Hepatocyte (in vitro differentiated cells): ENCODE results near the gene SLC7A10. TPM values are rescaled to one million over a fixed set of nuclear protein-coding genes. Genes with fewer than 3 reads are reported as not detected.

Experiments used
- DNase-seq: peaks from one replicate; pipeline ENCODE4 v3.0.0-alpha.2; 2016; ENCODE audit warnings: low spot score
- H2AFZ ChIP-seq: fragments of 200-600 bp; sonication (generic); 2 replicates; pipeline ENCODE4 v1.6.0; 2016; ENCODE audit warnings: antibody characterized with exemption, mild to moderate bottlenecking
- H3K27ac ChIP-seq: fragments of 200-600 bp; sonication (generic); 2 replicates; pipeline ENCODE4 v1.5.1; 2016; ENCODE audit warnings: mild to moderate bottlenecking
- H3K27me3 ChIP-seq: fragments of 200-600 bp; sonication (generic); 2 replicates; pipeline ENCODE4 v1.6.1; 2016
- H3K36me3 ChIP-seq: fragments of 200-600 bp; sonication (generic); replicated peaks from 2 replicates; pipeline ENCODE4 v1.5.1; 2016; ENCODE audit warnings: low read depth; ENCODE audit not compliant: insufficient read depth
- H3K4me1 ChIP-seq: fragments of 200-600 bp; sonication (generic); 2 replicates; pipeline ENCODE4 v1.5.1; 2016; ENCODE audit warnings: mild to moderate bottlenecking, moderate library complexity; ENCODE audit not compliant: insufficient read depth
- H3K4me2 ChIP-seq: fragments of 200-600 bp; sonication (generic); 2 replicates; pipeline ENCODE4 v1.6.0; 2016
- H3K4me3 ChIP-seq: fragments of 200-600 bp; sonication (generic); 2 replicates; pipeline ENCODE4 v1.5.1; 2016; ENCODE audit warnings: mild to moderate bottlenecking
- H3K79me2 ChIP-seq: fragments of 200-600 bp; sonication (generic); 2 replicates; pipeline ENCODE4 v1.6.0; 2017; ENCODE audit warnings: mild to moderate bottlenecking
- H3K9me2 ChIP-seq: fragments of 200-600 bp; sonication (generic); replicated peaks from 2 replicates; pipeline ENCODE4 v1.6.0; 2017; ENCODE audit warnings: mild to moderate bottlenecking; ENCODE audit not compliant: insufficient read depth
- H3K9me3 ChIP-seq: fragments of 200-600 bp; sonication (generic); 2 replicates; pipeline ENCODE4 v1.5.1; 2016; ENCODE audit warnings: low read depth, mild to moderate bottlenecking
- H4K20me1 ChIP-seq: fragments of 200-600 bp; sonication (generic); 2 replicates; pipeline ENCODE4 v1.6.0; 2016; ENCODE audit warnings: mild to moderate bottlenecking; ENCODE audit not compliant: insufficient read depth, poor library complexity, severe bottlenecking
- EZH2 ChIP-seq: fragments of 200-600 bp; sonication (generic); IDR thresholded peaks from 2 replicates; pipeline ENCODE4 v1.6.1; 2016; ENCODE audit warnings: antibody characterized with exemption, mild to moderate bottlenecking, borderline replicate concordance
- EZH2phosphoT487 ChIP-seq: fragments of 200-600 bp; sonication (generic); IDR thresholded peaks from one replicate; pipeline ENCODE4 v1.6.1; 2018; ENCODE audit warnings: antibody characterized with exemption, mild to moderate bottlenecking, low read depth, moderate library complexity; ENCODE audit not compliant: unreplicated experiment, severe bottlenecking
- whole genome bisulfite sequencing: methylation state at CpG from one replicate; pipeline ENCODE4 v1.1.6; 2016; ENCODE audit warnings: low lambda C conversion rate; ENCODE audit errors: missing lambda C conversion rate; 5-methylcytosine and 5-hydroxymethylcytosine counted together
- polyA plus RNA-seq: library from polyadenylated mRNA; unstranded; fragments of >200 nt; fragmentation: Nextera tagmentation; extraction: Ambion mirVana; gene quantifications from 2 replicates; pipeline ENCODE4 v1.2.1, GENCODE V29; 2016
- total RNA-seq: library from RNA; depleted of rRNA; stranded (reverse); fragments of >200 nt; gene quantifications from 2 replicates; pipeline ENCODE4 v1.2.3, GENCODE V29; 2014
- TF ChIP-seq, protein P1 (sequence below): fragments of 200-600 bp; sonication (generic); IDR thresholded peaks from 2 replicates; pipeline ENCODE4 v1.5.1; 2016; ENCODE audit warnings: antibody characterized with exemption, mild to moderate bottlenecking; ENCODE audit not compliant: poor library complexity

SLC7A10 gene
- total and polyA plus RNA-seq, 2 experiments from 2014 or later, result 5.5 to 7.3 TPM

DNA sequence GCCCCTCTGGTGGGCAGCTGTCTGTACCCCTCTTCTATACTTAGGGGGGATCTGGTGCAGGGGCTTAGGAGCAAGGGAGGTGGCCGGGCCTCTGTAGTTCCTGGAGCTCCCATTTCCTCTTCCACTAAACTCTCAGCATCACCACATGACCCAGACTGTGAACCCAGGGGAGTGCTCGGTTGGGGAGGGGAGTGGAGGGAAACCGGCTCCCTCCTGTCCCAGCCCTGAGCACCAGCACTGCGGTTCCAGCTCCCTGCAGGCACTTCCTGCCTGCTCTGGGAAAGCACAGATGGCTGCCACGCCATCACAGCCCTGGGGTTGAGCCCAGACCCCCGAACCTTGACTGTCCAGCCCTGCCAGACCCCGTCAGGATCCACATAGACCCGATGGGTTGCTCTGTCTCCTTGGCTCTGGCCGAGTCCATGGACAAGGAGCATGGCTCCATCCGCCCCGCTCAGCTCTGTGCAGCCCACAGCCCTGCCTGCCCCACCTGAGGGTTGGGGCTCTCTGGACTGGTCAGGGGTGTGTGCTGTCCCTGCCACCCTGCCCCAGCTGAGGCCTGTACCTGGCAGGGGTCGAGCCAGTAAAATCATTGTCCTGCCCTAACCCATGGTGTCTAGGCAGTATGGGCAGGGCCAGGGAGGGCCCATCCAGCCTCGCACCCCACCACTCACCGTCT lies 36.0 kb upstream of the SLC7A10 start:
- H3K27me3 ChIP-seq, result no peaks in the 10 kb centered on the region
- H4K20me1 ChIP-seq, result no peaks in the 10 kb centered on the region
- H2AFZ ChIP-seq, result no peak overlapping the region
- TF ChIP-seq EZH2, result no peak
- no peak for TF ChIP-seq EZH2phosphoT487
- TF ChIP-seq, protein P1, sequence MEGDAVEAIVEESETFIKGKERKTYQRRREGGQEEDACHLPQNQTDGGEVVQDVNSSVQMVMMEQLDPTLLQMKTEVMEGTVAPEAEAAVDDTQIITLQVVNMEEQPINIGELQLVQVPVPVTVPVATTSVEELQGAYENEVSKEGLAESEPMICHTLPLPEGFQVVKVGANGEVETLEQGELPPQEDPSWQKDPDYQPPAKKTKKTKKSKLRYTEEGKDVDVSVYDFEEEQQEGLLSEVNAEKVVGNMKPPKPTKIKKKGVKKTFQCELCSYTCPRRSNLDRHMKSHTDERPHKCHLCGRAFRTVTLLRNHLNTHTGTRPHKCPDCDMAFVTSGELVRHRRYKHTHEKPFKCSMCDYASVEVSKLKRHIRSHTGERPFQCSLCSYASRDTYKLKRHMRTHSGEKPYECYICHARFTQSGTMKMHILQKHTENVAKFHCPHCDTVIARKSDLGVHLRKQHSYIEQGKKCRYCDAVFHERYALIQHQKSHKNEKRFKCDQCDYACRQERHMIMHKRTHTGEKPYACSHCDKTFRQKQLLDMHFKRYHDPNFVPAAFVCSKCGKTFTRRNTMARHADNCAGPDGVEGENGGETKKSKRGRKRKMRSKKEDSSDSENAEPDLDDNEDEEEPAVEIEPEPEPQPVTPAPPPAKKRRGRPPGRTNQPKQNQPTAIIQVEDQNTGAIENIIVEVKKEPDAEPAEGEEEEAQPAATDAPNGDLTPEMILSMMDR, result no peak
- H3K4me2 ChIP-seq, result no peak overlapping the region
- H3K4me1 ChIP-seq, result no peaks in the 10 kb centered on the region
- H3K4me3 ChIP-seq, result no peak overlapping the region
- H3K27ac ChIP-seq, result no peak overlapping the region
- 71% methylated on average over 14 of the region's 14 CpGs for WGBS
- no peaks in the 10 kb centered on the region for H3K9me2 ChIP-seq
- H3K36me3 ChIP-seq, result no peaks in the 10 kb centered on the region
- H3K9me3 ChIP-seq, result no peaks in the 10 kb centered on the region
- H3K79me2 ChIP-seq, result no peaks in the 10 kb centered on the region
- DNase-seq, result no peak

GRCh38 chr19:33260628-33261418 lies 35.2 kb upstream of the SLC7A10 start:
- DNase-seq, result no peak
- Histone ChIP-seq H3K9me3 (no peaks in the 10 kb centered on the region), H3K36me3 (no peaks in the 10 kb centered on the region), H4K20me1 (no peaks in the 10 kb centered on the region), H3K4me1 (no peaks in the 10 kb centered on the region), H3K79me2 (no peaks in the 10 kb centered on the region), H3K27ac (no peak overlapping the region), H3K27me3 (no peaks in the 10 kb centered on the region), H3K4me3 (no peak overlapping the region), H3K4me2 (no peak overlapping the region), H2AFZ (no peak overlapping the region), H3K9me2 (no peaks in the 10 kb centered on the region)
- 85% methylated on average over 23 of the region's 24 CpGs for WGBS
- TF ChIP-seq EZH2phosphoT487 (no peak), EZH2 (no peak)
- TF ChIP-seq, protein P1, result no peak

GRCh38 chr19:33259539-33259938 lies 33.9 kb upstream of the SLC7A10 start:
- no peaks in the 10 kb centered on the region for H3K4me1 ChIP-seq
- H3K79me2 ChIP-seq, result no peaks in the 10 kb centered on the region
- H4K20me1 ChIP-seq, result no peaks in the 10 kb centered on the region
- TF ChIP-seq EZH2, result no peak
- TF ChIP-seq EZH2phosphoT487, result no peak
- TF ChIP-seq, protein P1, result no peak
- no peak overlapping the region for H2AFZ ChIP-seq
- no peak for DNase-seq
- H3K27me3 ChIP-seq, result no peaks in the 10 kb centered on the region
- no peak overlapping the region for H3K4me3 ChIP-seq
- H3K9me3 ChIP-seq, result no peaks in the 10 kb centered on the region
- no peaks in the 10 kb centered on the region for H3K36me3 ChIP-seq
- no peaks in the 10 kb centered on the region for H3K9me2 ChIP-seq
- no peak overlapping the region for H3K27ac ChIP-seq
- WGBS, result 87% methylated on average over 6 of the region's 6 CpGs
- H3K4me2 ChIP-seq, result no peak overlapping the region
